CD4-positive, CD25-positive, alpha-beta regulatory T cell (primary cell): ENCODE results near the gene CLIC4. TPM values are rescaled to one million over a fixed set of nuclear protein-coding genes. Genes with fewer than 3 reads are reported as not detected.

ENCODE experiments used
- ATAC-seq, 2 donors: fragments of 150-1000 bp; cut with Tn5 transposase; one replicate each; pipeline ENCODE4 v1.10.0; 2021; ENCODE audit warnings: low read depth in 2 of 2, moderate number of reproducible peaks in 2 of 2, moderate library complexity in 1 of 2
- DNase-seq, 3 donors: peaks; one replicate each; pipeline versions ENCODE4 v3.0.0 to v3.0.0-alpha.2; 2012 to 2022; ENCODE audit warnings: mixed read lengths in 1 of 3
- H3K27ac ChIP-seq: one replicate; pipeline ENCODE4 v1.7.0; 2013; ENCODE audit warnings: mild to moderate bottlenecking, low read length; ENCODE audit not compliant: insufficient read depth, poor library complexity, severe bottlenecking
- H3K27me3 ChIP-seq: one replicate; pipeline ENCODE4 v1.7.0; 2013; ENCODE audit warnings: low read length; ENCODE audit not compliant: control insufficient read depth, insufficient read depth
- H3K36me3 ChIP-seq: one replicate; pipeline ENCODE4 v1.7.0; 2013; ENCODE audit warnings: mild to moderate bottlenecking, low read length, moderate library complexity; ENCODE audit not compliant: control insufficient read depth, insufficient read depth
- H3K4me1 ChIP-seq: 2 replicates; pipeline ENCODE4 v1.7.0; 2013; ENCODE audit warnings: mild to moderate bottlenecking, low read length; ENCODE audit not compliant: insufficient read depth, control insufficient read depth, poor library complexity, severe bottlenecking
- H3K4me3 ChIP-seq: one replicate; pipeline ENCODE4 v1.7.0; 2013; ENCODE audit warnings: low read depth, mild to moderate bottlenecking, low read length, moderate library complexity
- H3K9me3 ChIP-seq, 2 experiments: 1 replicate in 1 of 2; 2 replicates in 1 of 2; pipeline ENCODE4 v1.7.0; 2013; ENCODE audit warnings: low read length in 2 of 2, mild to moderate bottlenecking in 1 of 2, moderate library complexity in 1 of 2; ENCODE audit not compliant: control insufficient read depth in 2 of 2
- H3K27ac Mint-ChIP-seq, 3 donors: one replicate each; pipeline ENCODE4 v1.8.0; 2020 to 2022; ENCODE audit warnings: mild to moderate bottlenecking in 3 of 3, mixed read lengths in 3 of 3, moderate library complexity in 2 of 3
- H3K27me3 Mint-ChIP-seq: one replicate; pipeline ENCODE4 v1.8.0; 2022; ENCODE audit warnings: mild to moderate bottlenecking, mixed read lengths
- H3K36me3 Mint-ChIP-seq: one replicate; pipeline ENCODE4 v1.8.0; 2020; ENCODE audit warnings: mixed read lengths
- H3K4me1 Mint-ChIP-seq, 4 donors: one replicate each; pipeline ENCODE4 v1.8.0; 2020 to 2022; ENCODE audit warnings: mixed read lengths in 4 of 4, mild to moderate bottlenecking in 1 of 4
- H3K4me3 Mint-ChIP-seq, 4 donors: one replicate each; pipeline ENCODE4 v1.8.0; 2020 to 2022; ENCODE audit warnings: mild to moderate bottlenecking in 4 of 4, mixed read lengths in 4 of 4, moderate library complexity in 3 of 4
- H3K9me3 Mint-ChIP-seq, 7 donors: one replicate each; pipeline ENCODE4 v1.8.0; 2020 to 2022; ENCODE audit warnings: mixed read lengths in 7 of 7, mild to moderate bottlenecking in 3 of 7, moderate library complexity in 2 of 7
- polyA plus RNA-seq, 4 donors: library from polyadenylated mRNA; unstranded; fragments of 300-500 nt; fragmentation: Illumina TruSeq; gene quantifications; one replicate each; pipeline ENCODE4 v1.2.3, GENCODE V29; 2021
- total RNA-seq: library from RNA; stranded (reverse); gene quantifications from one replicate; pipeline ENCODE4 v1.2.3, GENCODE V29; 2022

CLIC4 gene
- total and polyA plus RNA-seq, 5 donors from 2014 or later: 0.08 to 2.1 (median 0.97) TPM

DNA sequence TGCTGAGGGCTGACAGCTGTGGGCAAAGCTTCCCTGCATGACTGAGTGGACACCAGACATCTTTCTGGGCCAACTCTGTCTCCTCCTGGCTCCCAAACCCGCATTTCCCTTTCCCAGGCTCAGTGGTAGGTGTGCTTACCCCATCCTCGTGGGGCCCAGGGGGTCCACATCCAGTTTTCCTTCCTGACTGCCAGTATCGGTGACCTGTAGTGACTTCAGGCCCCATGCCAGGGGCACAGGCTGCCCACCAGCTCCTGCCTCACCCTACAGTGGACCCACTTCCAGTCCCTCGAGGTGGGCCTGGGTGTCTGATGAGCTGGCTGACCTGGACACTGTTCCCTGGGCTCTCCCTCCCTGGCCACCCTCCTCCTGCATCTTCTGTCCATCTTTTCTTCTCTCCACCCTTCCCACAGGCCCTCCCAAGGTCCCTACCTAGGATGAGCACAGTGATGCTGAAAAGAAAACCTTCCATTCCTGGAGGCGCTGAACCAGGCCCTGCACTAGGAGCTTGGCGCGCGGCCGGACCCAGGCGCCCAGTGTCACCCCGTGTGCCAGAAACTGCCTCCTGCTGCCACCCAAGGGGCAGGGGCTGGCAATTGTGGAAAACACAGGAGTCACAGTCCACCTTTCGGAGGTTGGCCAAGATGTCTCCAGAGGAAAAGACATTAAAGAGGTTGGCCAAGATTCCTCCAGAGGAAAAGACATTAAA is 117.7 kb downstream of the CLIC4 start:
- H3K27ac Mint-ChIP-seq: no peak overlapping the region
- ATAC-seq: no peak
- H3K9me3 Mint-ChIP-seq: no peaks in the 10 kb centered on the region
- no peaks in the 10 kb centered on the region for H3K36me3 ChIP-seq
- H3K27me3 Mint-ChIP-seq: peaks cover 36% of the 10 kb centered on the region
- no peaks in the 10 kb centered on the region for H3K4me1 ChIP-seq
- no peak overlapping the region for H3K4me3 Mint-ChIP-seq
- no peak for DNase-seq
- no peak overlapping the region for H3K27ac ChIP-seq
- H3K36me3 Mint-ChIP-seq: no peaks in the 10 kb centered on the region
- H3K4me1 Mint-ChIP-seq: no peaks in the 10 kb centered on the region
- no peak overlapping the region for H3K4me3 ChIP-seq
- no peaks in the 10 kb centered on the region for H3K9me3 ChIP-seq
- no peaks in the 10 kb centered on the region for H3K27me3 ChIP-seq

GRCh38 chr1:24864370-24864777 is 119.1 kb downstream of the CLIC4 start:
- Mint-ChIP-seq H3K27ac (no peak overlapping the region), H3K4me1 (peaks cover 0 to 2% (median under 1%) of the 10 kb centered on the region in 4 donors), H3K27me3 (peaks cover 36% of the 10 kb centered on the region), H3K4me3 (no peak overlapping the region), H3K9me3 (no peaks in the 10 kb centered on the region), H3K36me3 (no peaks in the 10 kb centered on the region)
- Histone ChIP-seq H3K4me3 (no peak overlapping the region), H3K27me3 (no peaks in the 10 kb centered on the region), H3K9me3 (no peaks in the 10 kb centered on the region), H3K4me1 (no peaks in the 10 kb centered on the region), H3K36me3 (no peaks in the 10 kb centered on the region), H3K27ac (no peak overlapping the region)
- ATAC-seq (no peak), DNase-seq (no peak)

DNA sequence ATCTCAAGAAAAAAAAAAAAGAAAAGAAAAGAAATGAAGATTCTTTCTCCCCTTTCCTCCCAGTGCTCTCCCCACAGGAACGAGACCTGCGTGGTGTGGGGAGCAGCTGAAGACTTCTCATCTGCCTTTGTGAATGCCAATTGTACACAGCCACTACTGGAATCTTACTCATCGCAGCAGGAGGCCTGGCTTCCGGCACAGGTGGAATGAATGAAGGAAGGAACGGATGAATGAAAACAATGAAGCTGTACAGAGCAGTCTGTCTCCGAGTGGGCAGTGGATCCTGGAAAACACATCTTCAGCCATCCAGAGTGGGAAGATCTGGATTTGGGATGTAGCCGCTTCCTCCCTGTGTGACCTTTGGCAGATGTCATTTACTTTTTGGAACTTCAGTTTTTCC is 119.9 kb downstream of the CLIC4 start:
- Histone ChIP-seq H3K27ac (no peak overlapping the region), H3K4me3 (no peak overlapping the region), H3K27me3 (no peaks in the 10 kb centered on the region), H3K9me3 (no peaks in the 10 kb centered on the region), H3K36me3 (no peaks in the 10 kb centered on the region), H3K4me1 (no peaks in the 10 kb centered on the region)
- H3K9me3 Mint-ChIP-seq: no peaks in the 10 kb centered on the region
- ATAC-seq: no peak
- H3K27me3 Mint-ChIP-seq: peaks cover 39% of the 10 kb centered on the region
- DNase-seq: no peak
- H3K4me3 Mint-ChIP-seq: no peak overlapping the region
- peaks cover 0 to 2% (median under 1%) of the 10 kb centered on the region in 4 donors for H3K4me1 Mint-ChIP-seq
- H3K36me3 Mint-ChIP-seq: no peaks in the 10 kb centered on the region
- H3K27ac Mint-ChIP-seq: no peak overlapping the region

- DNase-seq: no peak
- peaks cover 0 to 4% (median under 1%) of the 10 kb centered on the region in 4 donors for H3K4me1 Mint-ChIP-seq
- H3K27me3 Mint-ChIP-seq: peaks cover 36% of the 10 kb centered on the region
- H3K27me3 ChIP-seq: no peaks in the 10 kb centered on the region
- no peaks in the 10 kb centered on the region for H3K9me3 Mint-ChIP-seq
- H3K27ac Mint-ChIP-seq: no peak overlapping the region
- ATAC-seq: no peak
- H3K4me1 ChIP-seq: no peaks in the 10 kb centered on the region
- H3K36me3 ChIP-seq: no peaks in the 10 kb centered on the region
- H3K4me3 Mint-ChIP-seq: no peak overlapping the region
- no peak overlapping the region for H3K27ac ChIP-seq
- no peaks in the 10 kb centered on the region for H3K9me3 ChIP-seq
- no peak overlapping the region for H3K4me3 ChIP-seq
- H3K36me3 Mint-ChIP-seq: no peaks in the 10 kb centered on the region
Measured at GRCh38 chr1:24865587-24865986, 120.3 kb downstream of the CLIC4 start.

GRCh38 chr1:24866211-24867083 is 121.2 kb downstream of the CLIC4 start:
- Mint-ChIP-seq H3K9me3 (no peaks in the 10 kb centered on the region), H3K27ac (peak overlapping the region in 1 of 3 donors; percentile 48), H3K36me3 (no peaks in the 10 kb centered on the region), H3K4me3 (no peak overlapping the region), H3K27me3 (peaks cover 28% of the 10 kb centered on the region), H3K4me1 (peaks cover 0 to 12% (median 2%) of the 10 kb centered on the region in 4 donors)
- Histone ChIP-seq H3K27ac (no peak overlapping the region), H3K36me3 (no peaks in the 10 kb centered on the region), H3K27me3 (no peaks in the 10 kb centered on the region), H3K9me3 (no peaks in the 10 kb centered on the region), H3K4me1 (no peaks in the 10 kb centered on the region), H3K4me3 (no peak overlapping the region)
- no peak for ATAC-seq
- no peak for DNase-seq

- no peaks in the 10 kb centered on the region for H3K27me3 ChIP-seq
- peaks cover 24% of the 10 kb centered on the region for H3K27me3 Mint-ChIP-seq
- no peaks in the 10 kb centered on the region for H3K4me1 ChIP-seq
- H3K4me3 ChIP-seq: no peak overlapping the region
- ATAC-seq (no peak), DNase-seq (no peak)
- H3K4me1 Mint-ChIP-seq: peaks cover 0 to 12% (median 2%) of the 10 kb centered on the region in 4 donors
- H3K36me3 ChIP-seq: no peaks in the 10 kb centered on the region
- H3K36me3 Mint-ChIP-seq: no peaks in the 10 kb centered on the region
- H3K27ac Mint-ChIP-seq: no peak overlapping the region
- H3K9me3 ChIP-seq: no peaks in the 10 kb centered on the region
- no peaks in the 10 kb centered on the region for H3K9me3 Mint-ChIP-seq
- H3K27ac ChIP-seq: no peak overlapping the region
- no peak overlapping the region for H3K4me3 Mint-ChIP-seq
Measured at GRCh38 chr1:24867084-24867870, 122.0 kb downstream of the CLIC4 start.

GRCh38 chr1:24868016-24868875 is 123.0 kb downstream of the CLIC4 start:
- no peaks in the 10 kb centered on the region for H3K36me3 ChIP-seq
- Mint-ChIP-seq H3K27ac (peak overlapping the region in 1 of 3 donors; percentile 97), H3K9me3 (no peaks in the 10 kb centered on the region), H3K4me3 (no peak overlapping the region), H3K36me3 (no peaks in the 10 kb centered on the region), H3K4me1 (peaks cover 0 to 12% (median 2%) of the 10 kb centered on the region in 4 donors), H3K27me3 (peaks cover 22% of the 10 kb centered on the region)
- no peaks in the 10 kb centered on the region for H3K4me1 ChIP-seq
- no peak overlapping the region for H3K4me3 ChIP-seq
- H3K27me3 ChIP-seq: no peaks in the 10 kb centered on the region
- no peak overlapping the region for H3K27ac ChIP-seq
- no peak for ATAC-seq
- no peak for DNase-seq
- no peaks in the 10 kb centered on the region for H3K9me3 ChIP-seq
